ENCODE measurements around the gene NEK9. TPM values are rescaled to one million over a fixed set of nuclear protein-coding genes. Genes with fewer than 3 reads are reported as not detected.

Gene NEK9
- total RNA-seq, 1 experiment from 2014 or later: 56.5 TPM

DNA sequence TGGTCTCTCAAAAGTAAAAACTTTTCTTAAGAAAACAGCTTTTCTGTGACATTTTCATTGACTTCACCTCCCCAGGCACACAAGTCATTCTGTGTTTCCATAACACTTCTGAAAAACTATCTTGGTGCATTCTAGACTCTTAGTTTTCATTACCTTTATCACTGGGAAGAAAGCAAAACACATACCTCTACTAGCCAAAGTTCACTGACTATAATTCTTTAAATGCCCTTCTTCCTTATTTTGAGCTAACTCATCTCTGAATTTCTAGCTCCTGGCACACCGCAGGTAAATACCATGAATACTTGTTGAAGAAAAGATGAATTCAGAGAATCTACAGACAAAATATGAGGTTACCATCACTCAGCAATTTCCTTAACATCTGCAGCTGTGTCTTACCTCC, 96.7 kb downstream of the NEK9 start:
- Histone ChIP-seq H2AK5ac (ENCODE audit: insufficient read length, low read length) (no peak overlapping the region), H3T11ph (ENCODE audit: low read length) (no peak overlapping the region), H3K79me1 (ENCODE audit: insufficient read depth, low read depth, low read length, poor library complexity, severe bottlenecking) (no peaks in the 10 kb centered on the region), H4K20me1 (ENCODE audit: control insufficient read depth, insufficient read depth, insufficient read length) (no peaks in the 10 kb centered on the region), H3K4me1 (ENCODE audit: insufficient read depth, low read length) (no peaks in the 10 kb centered on the region), H4K5ac (ENCODE audit: insufficient read length, low read depth, low read length) (no peak overlapping the region), H3K14ac (ENCODE audit: insufficient read depth, low read length) (no peak overlapping the region), H3K9ac (ENCODE audit: extremely low read depth, insufficient read length, low read length) (no peak overlapping the region), H3K18ac (ENCODE audit: insufficient read length, low read depth, low read length) (no peak overlapping the region), H2BK20ac (ENCODE audit: low read depth, low read length, poor library complexity, severe bottlenecking) (no peak overlapping the region), H3K23me2 (ENCODE audit: insufficient read length, low read depth, low read length, poor library complexity, severe bottlenecking) (no peaks in the 10 kb centered on the region), H3K4me2 (ENCODE audit: insufficient read depth, insufficient read length, low read length) (no peak overlapping the region), H2AFZ (ENCODE audit: low read length) (no peak overlapping the region), H3K27me3 (ENCODE audit: insufficient read depth, low read length) (no peaks in the 10 kb centered on the region), H3K9me3 (ENCODE audit: control insufficient read depth, low read depth, low read length) (no peaks in the 10 kb centered on the region), H2BK5ac (ENCODE audit: insufficient read length, low read length) (no peak overlapping the region), H4K91ac (ENCODE audit: insufficient read length, low read depth, low read length) (no peak overlapping the region), H3K23ac (ENCODE audit: insufficient read length, low read depth, low read length) (no peak overlapping the region), H3K27ac (ENCODE audit: insufficient read length, low read depth, low read length) (no peak overlapping the region), H2BK120ac (ENCODE audit: low read depth, low read length, poor library complexity, severe bottlenecking) (no peak overlapping the region), H3K4ac (ENCODE audit: low read depth, low read length) (no peak overlapping the region), H2BK12ac (ENCODE audit: insufficient read length, low read depth, low read length) (no peak overlapping the region), H3K56ac (ENCODE audit: insufficient read length, low read depth, low read length) (no peak overlapping the region), H2BK15ac (ENCODE audit: low read depth, low read length) (no peak overlapping the region), H3K79me2 (ENCODE audit: insufficient read depth, low read length) (no peaks in the 10 kb centered on the region), H4K8ac (replicated peaks; ENCODE audit: insufficient read length, low read depth, low read length) (no peak overlapping the region)
- TF ChIP-seq CTCF (conservative IDR thresholded peaks at IDR 0.05): no peak
- Mint-ChIP-seq H3K4me3 (no peak overlapping the region), H3K36me3 (ENCODE audit: insufficient read depth in 1 of 3, low read depth in 3 of 3) (peaks cover 5 to 37% (median 21%) of the 10 kb centered on the region in 3 experiments; a peak in 5 of 7 replicates), H3K27ac (no peak overlapping the region), H3K9me3 (no peaks in the 10 kb centered on the region), H3K4me1 (no peaks in the 10 kb centered on the region), H3K27me3 (ENCODE audit: low read depth) (no peaks in the 10 kb centered on the region)
- DNase-seq: no peak
- WGBS (ENCODE audit: extremely low coverage, insufficient read length, low lambda C conversion rate): no CpG with 5 or more reads among the region's 1 CpG

Other genes starting within 250 kb of the NEK9 start
- 116 and 120 TPM in 2 replicates for gene DLST, start 245.1 kb downstream of the NEK9 start, total RNA-seq (2021)
- gene RPS6KL1, start 203.8 kb downstream of the NEK9 start, total RNA-seq (2021): 13.8 and 18.8 TPM in 2 replicates
- 2.3 and 2.8 TPM in 2 replicates for gene PGF, start 171.5 kb downstream of the NEK9 start, total RNA-seq (2021)
- 48.3 and 53.4 TPM in 2 replicates for gene EIF2B2, start 124.1 kb downstream of the NEK9 start, total RNA-seq (2021)
- gene MLH3, start 75.6 kb downstream of the NEK9 start, total RNA-seq (2021): 21.0 and 23.0 TPM in 2 replicates
- gene ACYP1, start 63.0 kb downstream of the NEK9 start, total RNA-seq (2021): 15.5 and 18.9 TPM in 2 replicates
- 1.4 and 1.5 TPM in 2 replicates for gene ZC2HC1C, start 57.4 kb downstream of the NEK9 start, total RNA-seq (2021)
- gene TMED10, start 49.6 kb upstream of the NEK9 start, total RNA-seq (2021): 176 and 180 TPM in 2 replicates
- gene FOS, start 151.8 kb upstream of the NEK9 start, total RNA-seq (2021): 28.1 and 33.9 TPM in 2 replicates